SKM-1 treated with dmso at 0.1 percent for 144 hours (cell line): Measurements from ENCODE around the gene OR2T29.
"Not testable (repeated sequence)": the region's sequence is repeated elsewhere in the genome, so short reads cannot be mapped to it uniquely, and the experiment has no call there.

Experiments used
- DNase-seq: peaks from one replicate; lab custom pipeline; 2025; ENCODE audit not compliant: unreplicated experiment; lab: John Stamatoyannopoulos, UW

The OR2T29 gene, protein sequence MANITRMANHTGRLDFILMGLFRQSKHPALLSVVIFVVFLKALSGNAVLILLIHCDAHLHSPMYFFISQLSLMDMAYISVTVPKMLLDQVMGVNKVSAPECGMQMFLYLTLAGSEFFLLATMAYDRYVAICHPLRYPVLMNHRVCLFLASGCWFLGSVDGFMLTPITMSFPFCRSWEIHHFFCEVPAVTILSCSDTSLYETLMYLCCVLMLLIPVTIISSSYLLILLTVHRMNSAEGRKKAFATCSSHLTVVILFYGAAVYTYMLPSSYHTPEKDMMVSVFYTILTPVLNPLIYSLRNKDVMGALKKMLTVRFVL

DNA sequence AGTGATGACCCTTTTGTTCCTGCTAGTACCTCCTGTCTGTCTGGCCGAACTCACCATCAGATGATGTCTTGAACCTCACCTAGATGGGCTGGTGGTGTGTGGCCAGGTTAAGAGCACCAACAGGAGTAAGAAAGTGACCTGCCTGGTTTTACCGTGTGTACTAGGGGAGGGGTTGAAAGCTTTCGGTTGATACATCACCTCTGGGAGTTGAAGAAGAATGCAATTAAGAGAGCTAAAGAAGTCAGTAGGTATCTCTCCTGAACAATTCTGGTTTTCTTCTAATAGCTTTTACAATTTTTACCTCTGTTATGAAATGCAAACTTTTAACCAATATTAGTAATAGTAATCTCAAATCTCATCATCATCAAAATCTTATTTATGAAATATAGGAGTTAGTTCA lies at the start of gene OR2T29:
Gene OR2T29, minus strand, starts transcription at position 101 of the 400 bp plus-strand sequence. CDS start 3,281 bp downstream, outside the sequence.
- DNase-seq: not testable (repeated sequence)

DNA sequence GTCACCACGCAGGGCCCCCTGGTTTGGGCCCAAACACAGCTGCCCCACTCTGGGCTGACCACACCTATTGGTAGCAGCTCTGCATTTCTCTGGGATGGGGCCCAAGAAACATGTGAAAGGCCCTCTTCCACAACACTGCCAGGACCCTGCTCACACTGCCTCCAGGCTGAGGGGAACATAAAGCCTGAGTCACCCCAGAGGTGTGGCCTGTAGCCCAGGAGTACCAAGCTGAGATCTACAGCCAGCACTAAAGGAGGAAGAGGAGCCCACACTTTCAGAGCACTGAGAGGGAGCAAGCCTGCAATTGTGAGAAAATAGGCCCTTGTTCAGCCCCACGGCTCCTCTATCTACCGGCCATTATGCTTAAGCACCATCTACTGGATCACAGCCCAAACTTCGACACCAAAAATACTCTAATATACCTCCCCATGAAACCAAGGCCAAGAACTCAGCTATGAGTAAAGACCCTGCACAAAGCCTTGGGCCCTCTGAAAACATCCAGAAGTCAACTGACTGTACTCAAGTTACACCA lies 49.4 kb upstream of the OR2T29 start:
- no peak for DNase-seq

DNA sequence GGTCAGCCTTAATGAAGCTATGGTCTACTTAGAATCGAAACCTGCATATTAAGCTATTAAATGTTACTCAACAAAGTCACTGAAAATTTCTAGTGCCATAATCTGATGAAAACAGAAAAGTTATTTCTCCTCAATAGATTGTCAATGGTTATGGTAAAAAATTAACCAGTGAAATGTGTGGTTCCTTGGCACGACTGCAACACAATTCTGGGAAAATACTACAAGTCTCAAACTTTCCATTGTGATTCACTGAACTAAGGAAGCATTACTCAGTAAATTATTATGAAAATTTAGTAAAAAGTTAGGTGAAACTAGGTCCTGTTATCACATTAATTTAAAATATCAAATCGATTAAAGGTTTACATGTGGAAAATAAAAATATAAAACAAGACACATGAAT lies 47.7 kb upstream of the OR2T29 start:
- DNase-seq: no peak

DNA sequence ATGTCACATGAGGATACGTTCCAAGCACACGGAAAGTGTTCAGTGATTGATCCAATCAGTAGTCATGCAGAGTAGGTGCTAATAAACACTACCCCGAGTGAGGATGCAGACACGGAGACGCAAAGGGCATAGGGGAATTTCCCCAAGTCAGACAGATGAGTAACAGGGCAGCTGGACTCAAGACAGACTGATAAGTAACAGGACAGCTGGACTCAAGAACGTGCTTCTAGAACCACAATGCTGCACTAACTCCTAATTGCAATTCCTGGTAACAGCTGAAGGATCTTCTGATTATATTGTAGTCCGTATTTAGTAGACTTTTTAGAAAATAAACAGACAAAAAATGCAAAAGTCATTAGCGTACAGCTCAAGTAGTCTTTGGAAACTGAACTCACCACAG lies 36.8 kb upstream of the OR2T29 start:
- no peak for DNase-seq

DNA sequence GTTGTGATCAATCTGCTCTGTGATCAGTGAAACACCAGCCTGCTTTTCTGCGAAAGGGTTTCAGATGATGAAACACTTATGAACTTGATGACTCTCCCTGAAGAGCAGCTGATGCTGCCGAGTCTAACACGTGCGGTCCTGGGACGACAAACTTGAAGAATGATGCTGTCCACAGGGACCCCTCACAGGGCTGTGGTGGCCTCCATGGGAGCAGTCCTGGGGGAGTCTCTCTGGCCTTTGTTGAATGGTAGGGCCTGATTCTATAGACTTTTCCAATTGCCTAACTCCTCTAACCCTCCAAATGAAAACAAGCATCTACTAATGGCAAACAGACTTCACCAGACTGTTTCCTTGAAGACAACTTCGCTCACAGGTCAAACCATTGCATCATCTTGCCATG lies 35.0 kb upstream of the OR2T29 start, which contains the start of gene OR2T10:
Gene OR2T10, minus strand, starts transcription at position 112 of the 400 bp plus-strand sequence. CDS start 3,932 bp downstream, outside the sequence.
- no peak for DNase-seq

DNA sequence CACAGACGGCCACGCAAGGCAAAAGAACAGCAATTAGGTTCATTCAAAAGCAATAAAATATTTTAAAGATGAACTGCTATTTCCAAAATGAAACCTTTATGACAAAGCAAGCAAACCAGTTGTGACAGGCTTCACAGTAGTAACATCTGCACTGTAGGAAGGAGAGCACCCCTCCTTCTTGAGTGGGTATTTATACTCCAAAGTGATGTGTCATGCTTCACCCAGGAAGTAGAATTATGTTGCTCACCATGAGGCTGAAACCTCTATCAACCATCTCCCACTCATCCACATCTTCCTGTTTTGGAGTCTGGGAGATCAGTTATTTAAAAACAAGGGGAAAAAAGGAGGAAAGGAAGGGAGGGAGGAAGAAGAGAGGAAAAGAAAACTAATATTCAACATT lies 34.0 kb upstream of the OR2T29 start:
- DNase-seq: peak; percentile 41

DNA sequence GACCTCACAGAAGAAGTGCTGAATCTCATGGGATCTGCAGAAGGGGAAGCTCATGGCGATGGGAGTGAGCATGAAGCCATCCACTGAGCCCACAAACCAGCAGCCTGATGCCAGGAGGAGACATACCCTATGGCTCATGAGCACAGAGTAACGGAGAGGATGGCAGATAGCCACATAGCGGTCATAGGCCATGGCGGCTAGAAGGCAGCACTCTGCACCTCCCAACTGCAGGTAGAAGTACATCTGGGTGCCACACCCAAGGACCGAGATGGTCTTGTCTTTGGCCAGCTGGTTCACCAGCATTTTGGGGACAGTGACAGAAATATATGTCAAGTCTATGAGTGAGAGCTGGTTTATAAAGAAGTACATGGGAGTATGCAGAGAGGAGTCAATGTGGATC lies 30.7 kb upstream of the OR2T29 start:
- DNase-seq: no peak

DNA sequence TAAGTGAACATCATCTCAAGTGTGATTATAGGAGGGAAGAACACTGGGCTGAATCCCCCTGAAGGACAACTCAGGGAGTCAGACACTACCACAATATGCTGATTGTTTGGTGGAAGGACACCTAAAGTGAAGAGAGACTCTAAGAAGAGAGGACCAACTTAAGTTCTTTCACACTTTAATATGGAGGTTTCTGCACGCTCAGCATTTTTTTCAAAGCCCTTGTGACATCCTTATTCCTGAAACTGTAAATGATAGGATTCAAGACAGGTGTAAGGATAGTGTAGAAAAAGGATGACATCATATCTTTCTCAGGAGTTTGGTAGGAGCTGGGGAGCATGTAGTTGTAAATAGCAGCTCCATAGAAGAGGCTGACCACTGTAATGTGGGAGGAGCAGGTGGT lies 30.1 kb upstream of the OR2T29 start:
- DNase-seq: no peak

DNA sequence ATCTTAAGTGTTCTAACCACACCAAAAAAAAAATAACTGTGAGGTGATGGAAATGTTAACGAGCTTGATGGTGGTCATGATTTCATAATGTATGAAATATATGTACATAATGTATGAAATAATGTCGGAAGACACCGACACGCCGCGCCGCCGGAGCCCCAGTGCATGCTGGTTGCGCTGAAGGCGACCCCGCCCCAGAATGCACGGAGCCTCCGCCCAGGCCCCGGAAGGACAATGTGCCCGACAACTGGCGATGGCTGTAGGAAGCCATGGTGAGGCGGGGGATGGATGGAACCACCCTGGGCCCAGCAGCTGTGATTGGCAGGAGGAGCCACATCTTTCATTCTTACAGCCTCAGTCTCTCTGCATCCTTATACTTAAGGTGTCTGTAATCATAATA lies 27.5 kb upstream of the OR2T29 start:
- DNase-seq: no peak

DNA sequence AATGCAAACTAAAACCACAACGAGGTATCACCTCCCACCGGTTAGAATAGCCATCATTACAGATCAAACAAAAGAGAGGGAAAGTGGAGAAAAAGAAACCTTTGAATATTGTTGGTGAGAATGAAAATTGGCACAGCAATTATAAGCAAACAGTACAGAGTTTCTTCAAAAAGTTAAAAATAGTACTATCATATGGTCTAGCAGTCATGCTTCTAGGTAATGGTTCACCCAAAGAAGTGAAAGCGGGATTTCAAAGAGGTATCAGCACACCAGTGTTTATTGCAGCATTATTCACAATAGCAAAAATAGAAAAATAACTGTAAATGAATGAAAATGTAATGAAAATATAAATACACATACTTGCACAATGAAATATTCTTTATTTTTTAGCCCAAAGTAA lies 26.8 kb upstream of the OR2T29 start:
- no peak for DNase-seq

DNA sequence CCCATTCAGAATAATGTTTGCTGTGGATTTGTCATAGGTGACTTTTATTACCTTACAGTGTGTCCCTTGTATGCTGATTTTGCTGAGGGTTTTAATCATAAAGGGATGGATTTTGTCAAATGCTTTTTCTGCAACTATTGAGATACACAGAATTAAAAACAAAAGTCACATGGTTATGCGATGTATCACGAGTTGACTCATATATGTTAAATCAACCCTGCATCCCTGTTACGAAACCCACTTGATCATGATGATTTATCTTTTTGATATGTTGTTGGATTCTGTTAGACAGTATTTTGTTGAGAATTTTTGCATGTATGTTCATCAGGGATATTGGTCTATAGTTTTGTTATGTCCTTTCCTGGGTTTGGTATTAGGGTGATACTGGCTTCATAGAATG lies 22.7 kb upstream of the OR2T29 start:
- no peak for DNase-seq

DNA sequence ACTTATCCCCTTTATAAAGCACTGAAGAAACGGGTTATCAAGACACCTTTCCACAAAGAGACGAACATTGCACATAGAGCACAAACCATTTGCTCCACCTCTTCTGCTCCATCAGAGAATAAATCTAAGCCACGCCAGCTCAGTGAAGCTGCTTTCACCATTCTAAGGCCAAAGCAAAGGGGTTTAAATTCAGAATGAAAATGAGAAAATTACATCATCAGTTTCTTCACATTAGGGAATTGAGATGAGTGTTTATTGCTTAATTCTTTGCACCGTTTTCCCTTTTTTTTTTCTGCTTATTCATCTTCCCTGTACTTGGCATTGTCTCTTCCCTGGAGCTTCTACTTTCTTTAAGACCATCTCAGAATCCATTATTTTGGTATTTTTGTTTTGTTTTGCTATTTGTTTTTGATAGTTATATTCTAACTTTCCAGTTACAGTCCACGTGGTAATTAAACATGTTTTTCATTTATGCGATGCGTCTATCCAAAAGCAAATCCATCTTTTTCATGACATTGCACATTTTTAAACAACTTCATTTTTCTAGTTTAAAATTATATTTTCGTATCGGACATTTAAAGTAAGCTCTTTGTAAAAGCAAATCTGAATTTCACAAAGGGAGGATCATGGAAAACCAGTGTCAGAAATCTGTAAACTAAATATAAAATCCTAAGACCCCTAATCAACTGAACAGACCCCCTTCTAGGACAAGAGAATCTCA lies 13.8 kb upstream of the OR2T29 start:
- no peak for DNase-seq

DNA sequence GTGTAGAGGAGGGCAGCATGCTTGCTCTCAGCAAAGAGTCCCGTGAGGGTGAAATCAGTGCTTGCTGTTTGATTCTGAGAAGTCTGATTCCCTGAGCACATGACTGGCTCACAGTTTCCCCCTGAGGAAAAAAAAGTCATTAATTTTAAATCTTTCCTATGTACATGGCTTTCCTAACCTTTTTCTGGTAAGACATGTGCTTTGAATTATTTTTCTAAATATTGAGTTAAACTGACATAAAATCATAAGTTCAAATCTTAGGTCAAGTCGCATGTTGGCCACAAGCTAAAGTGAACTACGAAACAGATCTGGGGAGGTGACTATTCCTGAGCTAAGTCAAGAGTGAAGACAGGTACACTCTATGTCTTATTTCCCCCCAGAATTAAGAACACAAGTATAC lies 12.1 kb upstream of the OR2T29 start, which contains the start of gene OR2T34:
Gene OR2T34, minus strand, starts transcription at position 101 of the 400 bp plus-strand sequence. Its CDS starts 0 bp downstream, at position 101.
- DNase-seq: not testable (repeated sequence)

DNA sequence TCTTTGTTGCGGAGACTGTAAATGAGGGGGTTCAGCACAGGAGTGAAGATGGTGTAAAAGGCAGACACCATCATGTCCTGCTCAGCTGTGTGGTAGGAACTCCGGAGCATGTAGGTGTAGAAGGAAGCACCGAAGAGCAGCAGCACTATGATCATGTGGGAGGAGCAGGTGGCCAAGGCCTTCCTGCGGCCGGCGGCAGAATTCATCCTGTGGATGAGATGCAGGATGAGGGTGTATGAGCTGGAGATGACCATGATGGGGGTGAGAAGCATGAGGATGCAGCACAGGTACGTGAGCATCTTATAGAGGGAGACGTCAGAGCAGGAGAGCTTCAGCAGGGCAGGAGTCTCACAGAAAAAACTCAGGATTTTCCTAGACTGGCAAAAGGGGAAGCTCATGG lies 11.3 kb upstream of the OR2T29 start:
- DNase-seq: not testable (repeated sequence)

DNA sequence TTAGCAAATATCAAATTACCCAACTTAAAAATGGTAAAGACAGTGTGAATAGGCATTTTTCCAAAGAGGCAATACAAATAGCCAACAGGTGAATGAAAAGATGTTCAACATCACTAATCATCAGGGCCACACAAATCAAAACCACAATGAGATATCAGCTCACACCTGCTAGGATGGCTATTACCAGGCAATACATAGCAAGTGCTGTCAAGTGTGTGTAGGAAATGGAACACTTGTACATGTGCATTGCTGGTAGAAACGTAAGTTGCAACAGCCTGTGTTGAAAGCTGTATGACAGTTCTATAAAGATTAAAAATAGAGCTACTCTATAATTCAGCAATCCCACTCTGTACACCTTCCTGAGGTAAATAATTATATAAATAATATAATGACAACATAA lies 9.5 kb upstream of the OR2T29 start:
- DNase-seq: not testable (repeated sequence)

DNA sequence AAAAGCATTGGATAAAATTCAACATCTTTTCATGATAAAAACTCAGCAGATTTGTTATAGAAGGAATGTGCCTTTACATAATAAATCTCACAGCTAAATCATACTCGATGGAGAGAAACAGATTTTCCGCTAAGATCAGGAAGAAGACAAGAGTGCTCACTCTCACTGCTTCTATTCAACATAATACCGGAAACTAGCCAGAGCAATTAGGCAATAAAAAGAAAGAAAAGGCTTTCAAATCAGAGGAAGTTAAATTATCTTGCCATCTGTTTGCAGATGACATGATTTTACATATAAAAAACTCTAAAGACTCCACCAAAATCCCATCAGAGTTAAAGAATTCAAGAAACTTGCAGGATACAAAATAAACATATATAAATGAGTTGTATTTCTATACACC lies 8.2 kb upstream of the OR2T29 start:
- DNase-seq: not testable (repeated sequence)

DNA sequence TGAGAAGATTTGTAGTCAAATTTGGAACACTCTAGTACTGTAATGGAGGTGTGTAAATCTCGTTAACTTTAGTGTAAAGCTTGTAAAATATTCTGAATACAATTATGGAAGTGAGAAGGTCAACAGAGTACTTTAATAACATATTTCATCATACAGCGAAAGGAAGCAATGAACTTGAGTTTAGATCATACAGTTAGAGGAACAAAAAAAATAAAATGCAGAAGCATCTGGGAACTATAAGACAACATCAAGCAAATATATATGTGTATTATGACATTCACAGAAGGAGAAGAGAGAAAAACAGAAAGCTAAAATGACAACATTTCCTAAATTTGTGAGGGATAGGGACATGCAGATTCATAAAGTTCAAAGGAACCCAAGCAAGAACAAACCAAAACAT lies 6.5 kb upstream of the OR2T29 start:
- DNase-seq: not testable (repeated sequence)

DNA sequence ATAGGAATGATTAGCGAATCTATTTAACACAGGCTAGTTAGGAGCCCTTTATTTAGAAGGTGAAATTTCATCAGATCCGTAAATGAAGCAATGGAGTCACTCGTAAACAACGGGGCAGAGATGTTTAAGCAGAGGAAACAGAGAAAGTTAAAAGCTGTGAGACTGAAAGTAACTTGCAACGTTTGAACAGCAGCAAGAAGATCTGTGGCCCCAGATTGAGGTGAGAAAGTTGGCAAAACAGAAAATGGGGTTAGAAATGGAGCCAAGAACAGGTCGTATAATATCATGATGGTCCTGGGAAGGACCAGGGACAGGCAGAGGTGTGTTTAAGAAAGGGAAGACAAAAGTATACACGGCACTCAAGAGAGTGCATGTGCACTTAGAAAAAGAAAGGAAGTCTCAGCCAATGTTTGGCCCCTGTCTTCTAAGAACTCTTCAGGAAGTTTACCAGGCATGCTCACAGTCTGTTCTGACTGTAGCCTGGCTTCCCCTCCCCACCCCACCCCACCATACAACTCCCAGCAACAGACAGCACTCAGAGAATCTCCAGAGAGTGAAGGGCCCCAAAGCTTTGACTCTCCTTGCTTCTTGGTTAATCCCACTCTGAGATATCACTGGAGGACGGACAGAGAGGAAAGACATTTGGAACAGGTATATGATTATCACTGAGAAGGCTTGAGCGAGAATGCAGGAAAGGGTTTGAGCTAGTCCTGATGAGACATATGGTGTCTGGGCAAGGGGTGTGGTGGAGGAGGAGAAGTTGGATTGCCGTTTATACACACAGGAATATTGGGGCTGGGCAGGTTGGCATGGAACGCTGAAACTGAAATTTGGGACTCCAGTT lies 3.2 kb upstream of the OR2T29 start:
- not testable (repeated sequence) for DNase-seq

DNA sequence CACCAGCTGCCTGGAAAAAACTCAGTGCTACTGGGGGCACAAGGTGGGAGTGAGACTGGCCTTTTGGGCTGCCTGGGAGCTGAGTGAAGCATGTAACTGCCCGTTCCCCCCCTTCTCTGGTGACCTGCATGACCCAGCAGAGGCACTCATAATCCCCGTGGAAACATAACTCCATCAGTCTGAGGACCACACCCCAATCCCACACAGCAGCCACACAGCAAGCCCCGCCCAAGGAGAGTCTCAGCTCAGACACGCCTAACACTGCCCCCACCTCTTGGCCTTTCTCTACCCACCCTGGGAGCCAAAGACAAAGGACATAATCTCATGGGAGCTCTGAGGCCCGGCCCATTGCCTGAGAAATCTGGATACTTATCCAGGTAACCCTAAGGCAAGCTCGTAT lies 11.5 kb downstream of the OR2T29 start:
- DNase-seq: not testable (repeated sequence)

DNA sequence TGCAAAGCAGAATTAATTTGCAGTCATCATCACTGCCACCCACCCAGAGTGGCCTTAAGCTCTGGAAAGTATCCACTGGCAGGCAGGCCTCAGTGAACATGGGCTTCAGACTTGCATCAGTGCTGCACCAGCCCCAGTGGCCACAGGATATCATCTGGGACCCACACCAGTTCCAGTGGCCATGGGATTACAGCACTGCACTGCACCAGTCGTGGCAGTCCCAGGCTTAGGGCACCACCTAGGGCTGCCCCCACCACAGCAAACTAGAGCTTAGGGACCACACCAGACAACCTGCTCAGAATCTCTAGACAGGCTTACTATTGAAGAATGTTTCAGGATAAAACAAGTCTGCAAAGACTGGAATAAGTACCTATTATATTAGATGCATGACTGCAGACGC lies 15.2 kb downstream of the OR2T29 start:
- not testable (repeated sequence) for DNase-seq

DNA sequence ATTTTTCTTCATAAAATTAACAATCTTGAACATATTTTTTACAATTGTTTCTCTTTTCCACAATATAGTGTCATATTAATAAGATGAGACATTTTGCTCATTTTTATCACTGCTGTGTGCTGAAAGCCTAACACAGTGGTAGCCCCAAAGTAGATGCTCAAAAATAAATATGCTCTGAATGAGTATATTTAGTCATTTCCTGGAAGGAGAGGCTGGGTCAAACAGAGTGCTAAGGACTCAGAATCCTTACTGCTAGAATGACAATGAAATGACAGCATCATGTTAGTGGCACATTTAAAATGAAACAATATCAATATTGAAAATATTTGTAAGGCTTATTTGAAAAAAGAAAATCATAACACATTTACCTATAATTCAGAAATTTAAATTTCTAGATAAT lies 25.1 kb downstream of the OR2T29 start:
- DNase-seq: not testable (repeated sequence)
